ENCODE measurements around the gene ERBB4.

DNA sequence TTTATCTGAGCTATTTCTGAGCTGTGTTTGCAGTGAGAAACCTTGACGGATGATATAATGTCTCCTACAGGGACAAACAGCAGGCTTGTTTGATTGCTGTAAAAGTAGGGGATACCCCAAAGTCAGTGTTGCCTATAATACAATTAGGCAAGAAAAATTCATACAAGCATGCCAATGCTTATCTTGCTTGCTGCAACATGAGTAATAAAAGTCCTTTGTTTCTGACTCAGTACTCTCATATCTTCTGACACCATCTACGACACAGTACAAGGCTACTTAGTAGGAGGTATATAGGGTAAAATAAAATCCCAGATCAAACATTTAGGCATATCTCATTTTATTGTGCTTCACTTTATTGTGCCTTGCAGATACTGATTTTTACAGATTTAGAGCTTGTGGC is 33.0 kb downstream of the ERBB4 start:
- no peak for TF ChIP-seq ZFP3 (CRISPR knock-in tag; IDR thresholded peaks at IDR 0.05)
- TF ChIP-seq, protein P1, sequence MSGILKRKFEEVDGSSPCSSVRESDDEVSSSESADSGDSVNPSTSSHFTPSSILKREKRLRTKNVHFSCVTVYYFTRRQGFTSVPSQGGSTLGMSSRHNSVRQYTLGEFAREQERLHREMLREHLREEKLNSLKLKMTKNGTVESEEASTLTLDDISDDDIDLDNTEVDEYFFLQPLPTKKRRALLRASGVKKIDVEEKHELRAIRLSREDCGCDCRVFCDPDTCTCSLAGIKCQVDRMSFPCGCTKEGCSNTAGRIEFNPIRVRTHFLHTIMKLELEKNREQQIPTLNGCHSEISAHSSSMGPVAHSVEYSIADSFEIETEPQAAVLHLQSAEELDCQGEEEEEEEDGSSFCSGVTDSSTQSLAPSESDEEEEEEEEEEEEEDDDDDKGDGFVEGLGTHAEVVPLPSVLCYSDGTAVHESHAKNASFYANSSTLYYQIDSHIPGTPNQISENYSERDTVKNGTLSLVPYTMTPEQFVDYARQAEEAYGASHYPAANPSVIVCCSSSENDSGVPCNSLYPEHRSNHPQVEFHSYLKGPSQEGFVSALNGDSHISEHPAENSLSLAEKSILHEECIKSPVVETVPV (CRISPR knock-in tag; IDR thresholded peaks at IDR 0.05): no peak
- TF ChIP-seq, protein P2, sequence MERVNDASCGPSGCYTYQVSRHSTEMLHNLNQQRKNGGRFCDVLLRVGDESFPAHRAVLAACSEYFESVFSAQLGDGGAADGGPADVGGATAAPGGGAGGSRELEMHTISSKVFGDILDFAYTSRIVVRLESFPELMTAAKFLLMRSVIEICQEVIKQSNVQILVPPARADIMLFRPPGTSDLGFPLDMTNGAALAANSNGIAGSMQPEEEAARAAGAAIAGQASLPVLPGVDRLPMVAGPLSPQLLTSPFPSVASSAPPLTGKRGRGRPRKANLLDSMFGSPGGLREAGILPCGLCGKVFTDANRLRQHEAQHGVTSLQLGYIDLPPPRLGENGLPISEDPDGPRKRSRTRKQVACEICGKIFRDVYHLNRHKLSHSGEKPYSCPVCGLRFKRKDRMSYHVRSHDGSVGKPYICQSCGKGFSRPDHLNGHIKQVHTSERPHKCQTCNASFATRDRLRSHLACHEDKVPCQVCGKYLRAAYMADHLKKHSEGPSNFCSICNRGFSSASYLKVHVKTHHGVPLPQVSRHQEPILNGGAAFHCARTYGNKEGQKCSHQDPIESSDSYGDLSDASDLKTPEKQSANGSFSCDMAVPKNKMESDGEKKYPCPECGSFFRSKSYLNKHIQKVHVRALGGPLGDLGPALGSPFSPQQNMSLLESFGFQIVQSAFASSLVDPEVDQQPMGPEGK (CRISPR knock-in tag; IDR thresholded peaks at IDR 0.05; ENCODE audit: borderline replicate concordance): no peak
- no peak for TF ChIP-seq ZC3H10 (CRISPR knock-in tag; IDR thresholded peaks at IDR 0.05)
- no peak for TF ChIP-seq ARNTL (CRISPR knock-in tag; IDR thresholded peaks at IDR 0.05; ENCODE audit: borderline replicate concordance, low read depth)
- TF ChIP-seq CSDC2 (CRISPR knock-in tag; IDR thresholded peaks at IDR 0.05): no peak
- TF ChIP-seq ZNF8 (CRISPR knock-in tag; IDR thresholded peaks at IDR 0.05): no peak
- no peak for TF ChIP-seq RARB (CRISPR knock-in tag; IDR thresholded peaks at IDR 0.05)
- TF ChIP-seq SNAI2 (CRISPR knock-in tag; IDR thresholded peaks at IDR 0.05): no peak
- TF ChIP-seq, protein P3, sequence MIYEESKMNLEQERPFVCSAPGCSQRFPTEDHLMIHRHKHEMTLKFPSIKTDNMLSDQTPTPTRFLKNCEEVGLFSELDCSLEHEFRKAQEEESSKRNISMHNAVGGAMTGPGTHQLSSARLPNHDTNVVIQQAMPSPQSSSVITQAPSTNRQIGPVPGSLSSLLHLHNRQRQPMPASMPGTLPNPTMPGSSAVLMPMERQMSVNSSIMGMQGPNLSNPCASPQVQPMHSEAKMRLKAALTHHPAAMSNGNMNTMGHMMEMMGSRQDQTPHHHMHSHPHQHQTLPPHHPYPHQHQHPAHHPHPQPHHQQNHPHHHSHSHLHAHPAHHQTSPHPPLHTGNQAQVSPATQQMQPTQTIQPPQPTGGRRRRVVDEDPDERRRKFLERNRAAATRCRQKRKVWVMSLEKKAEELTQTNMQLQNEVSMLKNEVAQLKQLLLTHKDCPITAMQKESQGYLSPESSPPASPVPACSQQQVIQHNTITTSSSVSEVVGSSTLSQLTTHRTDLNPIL (CRISPR knock-in tag; IDR thresholded peaks at IDR 0.05; ENCODE audit: low read depth): no peak

Data from SK-N-SH treated with all-trans-retinoic acid at 6 μM for 48 hours (cell line).